IMR-90 (cell line): Measurements from ENCODE around the gene KRTAP10-5. TPM values are rescaled to one million over a fixed set of nuclear protein-coding genes. Genes with fewer than 3 reads are reported as not detected.

ENCODE experiments used
- ATAC-seq: fragments of 200-7000 bp; cut with Tn5 transposase; 2 replicates; pipeline ENCODE4 v1.9.1; 2020; ENCODE audit warnings: low read depth, mild to moderate bottlenecking, moderate library complexity
- BruUV-seq: library from RNA; stranded (reverse); fragments of 400-500 nt; replicated peaks from 2 replicates; lab custom pipeline; 2021; lab: Mats Ljungman, UMichigan
- CTCF ChIA-PET: fragments of 300-600 bp; formaldehyde crosslinking; extraction: SDS; loops from one replicate; lab custom pipeline; 2021; ENCODE audit warnings: antibody characterized with exemption; lab: Yijun Ruan, JAX
- POLR2A ChIA-PET: fragments of 300-600 bp; sonication (Branson Sonifier 250); formaldehyde crosslinking; loops from one replicate; lab custom pipeline; 2022; ENCODE audit warnings: antibody characterized with exemption; ENCODE audit not compliant: unreplicated experiment; lab: Charles Lee
- DNase-seq: peaks from one replicate; pipeline ENCODE4 v3.0.0; 2013
- H2AFZ ChIP-seq: replicated peaks from 2 replicates; pipeline ENCODE3; 2013; ENCODE audit warnings: low read length, mild to moderate bottlenecking; ENCODE audit not compliant: poor library complexity
- H2AK5ac ChIP-seq: 2 replicates; pipeline ENCODE4 v1.6.1; 2013; ENCODE audit warnings: low read depth, low read length, inconsistent platforms
- H2AK9ac ChIP-seq: replicated peaks from 2 replicates; pipeline ENCODE3; 2013; ENCODE audit warnings: mild to moderate bottlenecking, low read depth, low read length, moderate library complexity; ENCODE audit not compliant: poor library complexity
- H2BK120ac ChIP-seq: 2 replicates; pipeline ENCODE4 v1.6.1; 2013; ENCODE audit warnings: low read depth, low read length, inconsistent platforms
- H2BK15ac ChIP-seq: 3 replicates; pipeline ENCODE4 v1.6.1; 2013; ENCODE audit warnings: low read depth, low read length, inconsistent platforms
- H2BK20ac ChIP-seq: 2 replicates; pipeline ENCODE4 v1.6.1; 2013; ENCODE audit warnings: low read depth, mild to moderate bottlenecking, inconsistent platforms, low read length, moderate library complexity
- H2BK5ac ChIP-seq: 2 replicates; pipeline ENCODE4 v1.6.1; 2013; ENCODE audit warnings: mild to moderate bottlenecking, low read depth, low read length, inconsistent platforms; ENCODE audit not compliant: poor library complexity, severe bottlenecking
- H3K14ac ChIP-seq: replicated peaks from 2 replicates; pipeline ENCODE4 v1.6.1; 2013; ENCODE audit warnings: low read depth, low read length, inconsistent platforms
- H3K18ac ChIP-seq: 2 replicates; pipeline ENCODE4 v1.6.1; 2013; ENCODE audit warnings: low read depth, low read length, control low read depth
- H3K23ac ChIP-seq: 2 replicates; pipeline ENCODE4 v1.6.1; 2013; ENCODE audit warnings: low read depth, low read length, inconsistent platforms
- H3K27ac ChIP-seq: 2 replicates; pipeline ENCODE4 v1.5.1; 2013; ENCODE audit warnings: mild to moderate bottlenecking, control low read depth, low read length; ENCODE audit not compliant: insufficient read depth
- H3K27me3 ChIP-seq: 2 replicates; pipeline ENCODE4 v1.6.1; 2013; ENCODE audit warnings: low read length; ENCODE audit not compliant: control insufficient read depth, insufficient read depth
- H3K36me3 ChIP-seq: 2 replicates; pipeline ENCODE4 v1.6.1; 2013; ENCODE audit warnings: low read length, mixed read lengths; ENCODE audit not compliant: control insufficient read depth, insufficient read depth
- H3K4ac ChIP-seq: 2 replicates; pipeline ENCODE4 v1.6.1; 2013; ENCODE audit warnings: low read depth, low read length, inconsistent platforms
- H3K4me1 ChIP-seq: 2 replicates; pipeline ENCODE4 v1.6.1; 2013; ENCODE audit warnings: low read length, mixed read lengths; ENCODE audit not compliant: control insufficient read depth, insufficient read depth
- H3K4me2 ChIP-seq: 2 replicates; pipeline ENCODE4 v1.6.1; 2013; ENCODE audit warnings: low read depth, mild to moderate bottlenecking, control low read depth, low read length, moderate library complexity
- H3K4me3 ChIP-seq: 2 replicates; pipeline ENCODE4 v1.5.1; 2013; ENCODE audit warnings: low read depth, mild to moderate bottlenecking, control low read depth, low read length, moderate library complexity; ENCODE audit not compliant: insufficient read depth
- H3K56ac ChIP-seq: 2 replicates; pipeline ENCODE4 v1.6.1; 2013; ENCODE audit warnings: low read length, inconsistent platforms; ENCODE audit not compliant: insufficient read depth; ENCODE audit errors: extremely low read depth
- H3K79me1 ChIP-seq, 2 experiments: 2 replicates each; pipeline ENCODE4 v1.6.1; 2013; ENCODE audit warnings: low read length in 2 of 2, inconsistent platforms in 1 of 2, low read depth in 1 of 2
- H3K9ac ChIP-seq: 2 replicates; pipeline ENCODE4 v1.6.1; 2013; ENCODE audit warnings: low read depth, low read length, control low read depth
- H3K9me1 ChIP-seq: 2 replicates; pipeline ENCODE4 v1.6.1; 2013; ENCODE audit warnings: low read length, inconsistent platforms; ENCODE audit not compliant: insufficient read depth
- H3K9me3 ChIP-seq: 2 replicates; pipeline ENCODE4 v1.6.1; 2013; ENCODE audit warnings: low read length; ENCODE audit not compliant: control insufficient read depth, insufficient read depth
- H4K20me1 ChIP-seq: 2 replicates; pipeline ENCODE4 v1.6.1; 2013; ENCODE audit warnings: low read length, inconsistent platforms; ENCODE audit not compliant: insufficient read depth
- H4K5ac ChIP-seq: 2 replicates; pipeline ENCODE4 v1.6.1; 2013; ENCODE audit warnings: mild to moderate bottlenecking, low read depth, low read length, control low read depth
- H4K8ac ChIP-seq, 2 experiments: 2 replicates each; pipeline ENCODE4 v1.6.1; 2013; ENCODE audit warnings: low read depth in 2 of 2, low read length in 2 of 2, control low read depth in 1 of 2, inconsistent platforms in 1 of 2
- H4K91ac ChIP-seq: 2 replicates; pipeline ENCODE4 v1.6.1; 2013; ENCODE audit warnings: low read depth, low read length, inconsistent platforms; ENCODE audit not compliant: insufficient read depth
- BHLHE40 ChIP-seq: fragments of 150-350 bp; IDR thresholded peaks from 2 replicates; pipeline ENCODE4 v1.6.1; 2016; ENCODE audit warnings: mild to moderate bottlenecking, low read depth, low read length
- CEBPB ChIP-seq: IDR thresholded peaks from 2 replicates; pipeline ENCODE4 v1.6.1; 2012; ENCODE audit warnings: low read depth, low read length, improper control_type of control experiment
- CHD1 ChIP-seq: IDR thresholded peaks from 2 replicates; pipeline ENCODE4 v1.6.1; 2012; ENCODE audit warnings: low read depth, low read length, improper control_type of control experiment
- CTCF ChIP-seq: conservative IDR thresholded peaks from 2 replicates; pipeline ENCODE4 v1.5.1; 2012; ENCODE audit warnings: mild to moderate bottlenecking, low read depth, low read length, improper control_type of control experiment
- ELK1 ChIP-seq: fragments of 150-350 bp; IDR thresholded peaks from 2 replicates; pipeline ENCODE4 v1.6.1; 2016; ENCODE audit warnings: low read depth, mild to moderate bottlenecking, low read length, moderate library complexity, borderline replicate concordance
- FOS ChIP-seq: fragments of 150-350 bp; IDR thresholded peaks from 2 replicates; pipeline ENCODE4 v1.6.1; 2016; ENCODE audit warnings: low read depth, low read length
- MXI1 ChIP-seq: IDR thresholded peaks from 2 replicates; pipeline ENCODE4 v1.6.1; 2012; ENCODE audit warnings: low read depth, mild to moderate bottlenecking, low read length, moderate library complexity, borderline replicate concordance
- NFE2L2 ChIP-seq: fragments of 150-350 bp; IDR thresholded peaks from 2 replicates; pipeline ENCODE4 v1.6.1; 2016; ENCODE audit warnings: low read depth, mild to moderate bottlenecking, low read length
- POLR2A ChIP-seq: IDR thresholded peaks from 2 replicates; pipeline ENCODE4 v1.6.1; 2012; ENCODE audit warnings: mild to moderate bottlenecking, low read depth, low read length
- RCOR1 ChIP-seq: IDR thresholded peaks from 2 replicates; pipeline ENCODE4 v1.6.1; 2012; ENCODE audit warnings: mild to moderate bottlenecking, low read length, improper control_type of control experiment; ENCODE audit not compliant: insufficient replicate concordance
- RFX5 ChIP-seq: IDR thresholded peaks from 2 replicates; pipeline ENCODE4 v1.8.0; 2012; ENCODE audit warnings: low read depth, mild to moderate bottlenecking, low read length, moderate library complexity
- SMC3 ChIP-seq: fragments of 150-350 bp; IDR thresholded peaks from 2 replicates; pipeline ENCODE4 v1.6.1; 2016; ENCODE audit warnings: low read depth, mild to moderate bottlenecking, antibody characterized with exemption, low read length, moderate library complexity
- USF2 ChIP-seq: fragments of 150-350 bp; IDR thresholded peaks from 2 replicates; pipeline ENCODE4 v1.6.1; 2017; ENCODE audit warnings: mild to moderate bottlenecking, antibody characterized with exemption, low read length, low read depth
- WGBS, 2 experiments: methylation state at CpG; one replicate each; pipeline versions ENCODE4 v1.1.5 to v1.1.7; 2013; ENCODE audit warnings: missing lambda C conversion rate in 2 of 2; ENCODE audit not compliant: insufficient read length in 1 of 2; ENCODE audit errors: extremely low coverage in 2 of 2; 5-methylcytosine and 5-hydroxymethylcytosine counted together
- dilution Hi-C: fragments of 300-500 bp; cut with HindIII; formaldehyde crosslinking; loops from one replicate; pipeline ENCODE4 v1.14.3; 2018; ENCODE audit warnings: low sequenced_read_pairs; ENCODE audit not compliant: unreplicated experiment
- in situ Hi-C: fragments of 300-500 bp; cut with MboI; formaldehyde crosslinking; loops from 3 replicates; pipeline ENCODE4 v1.14.3; 2019; ENCODE audit warnings: low sequenced_read_pairs, inconsistent platforms, mixed read lengths
- intact Hi-C: fragments of 100-400 bp; cut with micrococcal nuclease; formaldehyde crosslinking; loops from 2 replicates; pipeline ENCODE4 v1.10.0; 2022
- polyA plus RNA-seq, 3 experiments: library from polyadenylated mRNA; depleted of rRNA; stranded (reverse); fragments of >200 nt; gene quantifications; 2 replicates each; pipeline ENCODE4 v1.2.3, GENCODE V29; 2012; ENCODE audit warnings: low replicate concordance in 1 of 3
- total RNA-seq: library from RNA; depleted of rRNA; stranded (reverse); fragments of >200 nt; gene quantifications from 2 replicates; pipeline ENCODE4 v1.2.3, GENCODE V29; 2012

Gene KRTAP10-5
- total and polyA plus RNA-seq, 2 of the 4 experiments (the other 2 are of a cell fraction), result not detected

- H2AK9ac ChIP-seq, result no peak overlapping the region
- H4K20me1 ChIP-seq, result no peaks in the 10 kb centered on the region
- TF ChIP-seq FOS (no peak), SMC3 (no peak), POLR2A (no peak), CEBPB (no peak), NFE2L2 (no peak), RFX5 (no peak), ELK1 (no peak), CHD1 (no peak), USF2 (no peak), RCOR1 (no peak), MXI1 (no peak), BHLHE40 (no peak), CTCF (no peak)
- H4K91ac ChIP-seq, result no peak overlapping the region
- intact Hi-C loops (no loop called here), dilution Hi-C loops (no loop called here), in situ Hi-C loops (no loop called here)
- no peak overlapping the region for H2AK5ac ChIP-seq
- ATAC-seq (no peak), DNase-seq (no peak)
- H2BK15ac ChIP-seq, result no peak overlapping the region
- no peaks in the 10 kb centered on the region for H3K9me1 ChIP-seq
- H3K36me3 ChIP-seq, result no peaks in the 10 kb centered on the region
- CTCF ChIA-PET, result no interaction called here
- no peaks in the 10 kb centered on the region for H3K4me1 ChIP-seq
- POLR2A ChIA-PET, result no interaction called here
- H2AFZ ChIP-seq, result no peak overlapping the region
- no peak overlapping the region for H3K56ac ChIP-seq
- no peak overlapping the region for H3K27ac ChIP-seq
- H3K9ac ChIP-seq, result no peak overlapping the region
- no peaks in the 10 kb centered on the region for H3K79me1 ChIP-seq
- H3K14ac ChIP-seq, result no peak overlapping the region
- H3K4me3 ChIP-seq, result no peak overlapping the region
- H3K23ac ChIP-seq, result no peak overlapping the region
- H2BK120ac ChIP-seq, result no peak overlapping the region
- no peak overlapping the region for H2BK5ac ChIP-seq
- no TSS peak for BruUV-seq
- no peak overlapping the region for H4K8ac ChIP-seq
- H3K4ac ChIP-seq, result no peak overlapping the region
- H3K9me3 ChIP-seq, result no peaks in the 10 kb centered on the region; the same call in 1 of the 2 replicates
- no peak overlapping the region for H2BK20ac ChIP-seq
- H3K4me2 ChIP-seq, result no peak overlapping the region
- WGBS, 2 experiments, result no CpG with 5 or more reads among the region's 10 CpGs
- H3K18ac ChIP-seq, result no peak overlapping the region
- no peak overlapping the region for H4K5ac ChIP-seq
- peaks cover 4% of the 10 kb centered on the region; the same call in 1 of the 2 replicates for H3K27me3 ChIP-seq
Measured at GRCh38 chr21:44590311-44590721, 9.9 kb upstream of the KRTAP10-5 start.
